ENCODE data around the gene KLF11.

Gene KLF11

GRCh38 chr2:10043256-10043905, at the start of gene KLF11:
TSS of gene KLF11 (plus strand) at chr2:10043550. CDS start at chr2:10043717, 167 bp downstream.
- in situ Hi-C loops (cut with MboI; ENCODE audit: low sequenced_read_pairs): loop anchor here (25.0 kb wide), 1 partner anchor 231 kb away; no protein-coding TSS in a partner anchor

- in situ Hi-C loops (cut with MboI; ENCODE audit: low sequenced_read_pairs): no loop called here
These were observed 48.9 kb upstream of the KLF11 start for GRCh38 chr2:9994462-9994861.

DNA sequence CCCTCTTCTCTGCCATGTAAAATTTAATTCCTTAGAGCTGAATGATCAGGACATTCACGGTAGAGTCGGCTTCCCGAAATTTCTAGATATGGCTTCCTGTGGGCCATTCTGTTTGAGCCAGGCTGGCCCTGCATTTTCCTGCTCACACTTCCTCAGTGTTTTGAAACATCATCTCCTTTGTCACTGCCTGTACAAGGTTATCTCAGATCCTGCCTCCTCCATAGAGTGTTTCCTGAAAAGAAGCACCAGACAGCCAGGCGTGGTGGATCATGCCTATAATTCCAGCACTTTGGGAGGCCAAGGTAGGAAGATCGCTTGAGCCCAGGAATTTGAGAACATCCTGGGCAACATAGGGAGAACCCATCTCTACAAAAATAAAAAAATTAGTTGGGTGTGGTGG, 48.3 kb upstream of the KLF11 start:
- in situ Hi-C loops (cut with MboI; ENCODE audit: low sequenced_read_pairs): no loop called here

DNA sequence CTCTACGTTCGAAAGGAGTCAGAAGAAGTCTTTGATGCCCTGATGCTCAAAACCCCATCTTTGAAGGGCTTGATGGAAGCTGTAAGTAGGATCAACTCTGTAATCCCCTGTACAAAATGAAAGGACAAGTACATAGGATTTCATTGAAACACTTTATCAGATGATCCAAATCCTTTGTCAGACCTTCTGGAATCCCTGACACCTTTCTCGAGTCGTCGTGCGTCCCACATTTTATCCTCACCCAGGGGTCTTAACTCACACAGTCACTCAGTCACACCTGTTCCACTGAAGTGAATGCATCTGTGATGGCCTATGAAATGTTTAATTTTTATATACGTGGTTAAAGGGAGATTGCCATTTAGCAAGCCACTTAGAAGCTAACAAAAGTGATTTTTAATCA, 47.0 kb upstream of the KLF11 start:
- in situ Hi-C loops (cut with MboI; ENCODE audit: low sequenced_read_pairs): no loop called here

DNA sequence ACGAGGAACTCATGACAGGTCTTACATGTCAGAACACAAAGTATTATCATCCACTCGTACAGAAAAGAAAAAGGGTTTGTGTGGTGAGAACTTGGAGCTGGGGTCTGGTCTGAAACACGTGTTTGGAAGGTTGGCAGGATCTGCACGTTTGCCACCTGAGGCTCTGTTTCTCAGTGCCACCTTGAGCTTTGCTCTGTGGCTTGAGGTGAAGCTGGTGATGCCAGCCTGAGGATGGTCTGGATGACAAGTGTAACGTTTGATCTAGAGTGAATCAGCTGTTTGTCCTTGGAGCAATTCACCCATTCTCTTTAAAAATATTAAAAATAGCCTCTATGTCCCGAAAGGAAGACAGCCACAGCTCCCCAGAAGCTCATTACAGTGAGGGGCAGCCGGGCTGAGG, 45.4 kb upstream of the KLF11 start:
- in situ Hi-C loops (cut with MboI; ENCODE audit: low sequenced_read_pairs): no loop called here

DNA sequence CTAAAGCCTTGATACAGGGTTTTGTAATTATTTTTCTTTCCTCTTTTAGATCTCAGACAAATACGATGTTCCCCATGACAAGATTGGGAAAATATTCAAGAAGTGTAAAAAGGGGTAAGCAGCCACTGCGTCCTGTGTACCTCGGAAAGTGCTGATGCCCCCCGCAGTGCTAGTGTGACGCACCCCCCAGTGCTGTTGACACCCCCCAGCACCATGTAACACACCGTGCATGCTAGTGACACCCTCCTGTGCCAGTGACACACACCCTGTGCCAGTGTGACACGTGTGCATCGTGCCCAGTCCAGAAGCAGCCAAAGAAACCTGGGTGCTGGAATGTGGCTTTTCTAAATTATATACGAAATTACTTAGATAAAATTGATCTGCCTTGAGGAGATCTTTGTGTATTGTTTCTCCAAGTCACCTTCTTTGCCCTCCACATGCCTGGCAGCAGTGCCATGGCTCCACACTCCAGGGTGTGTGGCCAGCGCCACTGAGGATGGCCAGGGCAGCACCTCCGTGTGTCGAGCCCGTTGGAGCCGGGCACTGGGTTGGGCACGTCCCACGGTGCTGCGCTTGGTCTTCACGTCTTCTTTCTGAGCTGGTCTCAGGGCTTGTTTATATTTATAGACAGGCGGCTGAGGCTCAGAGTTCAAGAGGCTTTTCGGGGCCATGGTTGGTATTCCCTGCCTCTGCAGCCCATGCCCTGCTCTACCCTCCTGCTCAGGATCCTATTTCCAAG, 44.3 kb upstream of the KLF11 start:
- in situ Hi-C loops (cut with MboI; ENCODE audit: low sequenced_read_pairs): no loop called here

DNA sequence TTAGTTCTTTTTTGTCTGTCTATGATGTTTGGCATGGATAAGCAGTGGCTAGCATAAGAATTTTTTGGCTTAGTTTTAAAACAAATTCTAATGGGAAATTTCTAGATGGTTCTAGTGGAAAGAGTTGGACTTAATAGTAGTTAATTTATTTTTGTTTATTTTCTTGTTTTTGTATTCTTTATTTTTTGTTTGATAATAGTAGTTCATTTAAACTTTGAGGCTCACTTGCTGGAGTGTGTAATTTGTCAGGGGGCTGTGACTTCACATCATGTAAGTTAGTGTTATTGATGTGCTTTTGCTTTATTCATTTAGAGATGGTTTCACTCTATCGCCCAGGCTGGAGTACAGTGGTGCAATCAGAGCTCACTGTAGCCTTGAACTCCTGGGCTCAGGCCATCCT, 43.7 kb upstream of the KLF11 start:
- in situ Hi-C loops (cut with MboI; ENCODE audit: low sequenced_read_pairs): no loop called here

DNA sequence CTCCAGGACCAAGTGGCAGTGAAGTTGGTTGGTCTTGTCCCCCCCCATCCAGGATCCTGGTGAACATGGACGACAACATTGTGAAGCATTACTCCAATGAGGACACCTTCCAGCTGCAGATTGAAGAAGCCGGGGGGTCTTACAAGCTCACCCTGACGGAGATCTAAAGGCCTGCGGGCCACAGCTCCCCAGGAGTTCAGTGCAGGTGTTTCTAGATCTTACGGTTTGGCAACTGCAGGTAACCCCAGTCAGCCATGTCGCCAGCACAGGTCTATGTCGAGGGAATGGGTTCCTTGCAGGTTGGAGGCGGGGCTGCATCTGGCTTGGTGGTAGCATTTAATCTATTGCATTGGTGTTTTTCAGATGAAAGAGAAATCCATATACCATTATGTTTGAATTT, 42.8 kb upstream of the KLF11 start:
- in situ Hi-C loops (cut with MboI; ENCODE audit: low sequenced_read_pairs): no loop called here

DNA sequence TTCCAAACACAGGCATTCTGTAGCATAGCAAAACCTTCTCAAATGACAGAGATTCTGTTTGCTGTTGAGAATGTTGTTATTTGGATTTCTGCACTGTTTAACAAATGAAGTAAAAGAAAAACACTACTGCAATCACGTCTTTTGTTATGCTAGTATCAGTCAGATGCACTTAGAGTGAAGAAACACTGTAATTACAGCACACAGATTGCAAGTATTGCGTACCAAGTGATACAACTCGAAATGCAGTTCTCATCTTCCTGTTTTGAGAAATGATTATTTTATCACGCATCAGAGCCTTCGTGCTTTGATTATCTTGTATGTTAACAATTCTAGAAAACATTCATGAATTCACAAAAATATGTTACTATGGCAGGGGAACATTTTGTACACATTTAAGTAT, 41.8 kb upstream of the KLF11 start:
- in situ Hi-C loops (cut with MboI; ENCODE audit: low sequenced_read_pairs): no loop called here

DNA sequence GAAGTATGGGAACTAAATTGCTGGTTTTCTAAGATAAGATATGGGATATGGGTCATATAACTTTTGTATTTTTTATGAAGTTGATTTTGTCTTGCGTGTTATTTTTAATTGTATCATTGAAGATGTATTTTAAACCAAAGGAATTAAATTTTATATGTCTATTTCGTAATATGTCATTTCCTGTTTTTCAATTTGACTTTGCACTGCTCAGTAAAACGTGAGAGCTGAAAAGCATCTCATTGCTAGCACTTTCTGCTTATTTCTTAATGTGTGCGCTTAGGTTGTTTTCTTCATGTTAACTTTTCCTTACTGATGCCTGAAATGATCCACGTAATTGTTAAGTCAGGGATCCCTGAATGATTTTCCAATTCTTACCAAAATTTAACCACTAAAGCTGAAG, 41.2 kb upstream of the KLF11 start:
- in situ Hi-C loops (cut with MboI; ENCODE audit: low sequenced_read_pairs): no loop called here

DNA sequence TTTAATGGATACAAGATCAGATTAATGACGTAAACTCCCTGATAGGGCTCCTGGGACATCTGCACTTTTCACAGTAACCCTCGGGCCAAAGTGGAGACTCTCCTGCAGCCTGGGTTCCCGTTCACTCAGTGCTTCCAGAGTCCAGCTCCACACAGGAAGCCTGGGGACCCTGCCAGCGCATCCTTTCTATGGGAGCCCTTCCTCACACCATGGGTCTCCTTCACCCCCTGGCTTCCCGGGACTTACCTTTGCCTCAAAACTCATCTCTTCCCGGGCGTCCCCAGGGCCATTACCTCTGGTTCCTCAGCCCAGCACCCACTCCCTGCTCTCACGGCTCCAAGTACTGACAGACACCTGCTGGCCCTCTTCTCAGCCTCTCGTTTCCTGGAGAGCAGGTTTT, 40.7 kb upstream of the KLF11 start:
- in situ Hi-C loops (cut with MboI; ENCODE audit: low sequenced_read_pairs): no loop called here

- in situ Hi-C loops (cut with MboI; ENCODE audit: low sequenced_read_pairs): no loop called here
These were observed 39.9 kb upstream of the KLF11 start for GRCh38 chr2:10003206-10004125.

DNA sequence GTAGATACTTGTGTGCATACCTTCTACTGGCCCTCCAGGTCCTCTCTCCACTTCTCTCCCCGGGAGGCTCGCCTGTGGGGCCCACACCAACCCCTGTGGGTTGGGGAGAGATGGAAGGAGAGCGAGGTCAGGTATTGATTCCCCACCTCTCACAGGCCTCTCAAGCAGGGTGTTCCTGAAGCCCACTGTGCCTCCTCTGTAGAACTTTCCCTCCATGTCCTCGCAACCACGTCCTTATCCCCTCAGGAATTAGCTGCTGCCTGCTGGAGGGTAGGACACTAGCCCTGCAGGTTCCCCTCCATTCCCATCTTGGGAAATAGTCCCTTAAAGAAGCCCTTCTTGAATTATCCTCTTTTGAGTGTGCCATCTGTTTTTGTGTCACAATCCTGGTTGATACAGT, 38.9 kb upstream of the KLF11 start:
- in situ Hi-C loops (cut with MboI; ENCODE audit: low sequenced_read_pairs): no loop called here

DNA sequence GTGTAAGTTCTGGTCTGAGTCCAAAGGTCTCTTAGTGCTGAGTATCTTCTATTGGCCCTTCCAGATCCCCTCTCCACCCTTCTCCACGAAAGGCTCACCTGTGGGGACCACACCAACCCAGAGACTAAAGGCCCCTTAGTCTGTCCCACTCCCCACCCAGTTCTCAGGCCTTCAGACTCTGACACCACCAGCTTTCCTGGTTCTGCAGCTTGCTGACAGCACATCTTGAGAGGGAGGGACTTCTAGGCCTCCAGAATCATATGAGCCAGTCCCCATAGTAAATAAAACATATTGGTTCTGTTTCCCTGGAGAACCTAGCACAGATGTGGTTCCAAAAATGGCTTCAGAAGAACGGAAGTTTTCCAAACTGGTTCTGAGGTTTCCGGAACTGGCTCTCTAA, 38.5 kb upstream of the KLF11 start:
- in situ Hi-C loops (cut with MboI; ENCODE audit: low sequenced_read_pairs): no loop called here

- in situ Hi-C loops (cut with MboI; ENCODE audit: low sequenced_read_pairs): no loop called here
These were observed 37.7 kb upstream of the KLF11 start for GRCh38 chr2:10005461-10006235.

DNA sequence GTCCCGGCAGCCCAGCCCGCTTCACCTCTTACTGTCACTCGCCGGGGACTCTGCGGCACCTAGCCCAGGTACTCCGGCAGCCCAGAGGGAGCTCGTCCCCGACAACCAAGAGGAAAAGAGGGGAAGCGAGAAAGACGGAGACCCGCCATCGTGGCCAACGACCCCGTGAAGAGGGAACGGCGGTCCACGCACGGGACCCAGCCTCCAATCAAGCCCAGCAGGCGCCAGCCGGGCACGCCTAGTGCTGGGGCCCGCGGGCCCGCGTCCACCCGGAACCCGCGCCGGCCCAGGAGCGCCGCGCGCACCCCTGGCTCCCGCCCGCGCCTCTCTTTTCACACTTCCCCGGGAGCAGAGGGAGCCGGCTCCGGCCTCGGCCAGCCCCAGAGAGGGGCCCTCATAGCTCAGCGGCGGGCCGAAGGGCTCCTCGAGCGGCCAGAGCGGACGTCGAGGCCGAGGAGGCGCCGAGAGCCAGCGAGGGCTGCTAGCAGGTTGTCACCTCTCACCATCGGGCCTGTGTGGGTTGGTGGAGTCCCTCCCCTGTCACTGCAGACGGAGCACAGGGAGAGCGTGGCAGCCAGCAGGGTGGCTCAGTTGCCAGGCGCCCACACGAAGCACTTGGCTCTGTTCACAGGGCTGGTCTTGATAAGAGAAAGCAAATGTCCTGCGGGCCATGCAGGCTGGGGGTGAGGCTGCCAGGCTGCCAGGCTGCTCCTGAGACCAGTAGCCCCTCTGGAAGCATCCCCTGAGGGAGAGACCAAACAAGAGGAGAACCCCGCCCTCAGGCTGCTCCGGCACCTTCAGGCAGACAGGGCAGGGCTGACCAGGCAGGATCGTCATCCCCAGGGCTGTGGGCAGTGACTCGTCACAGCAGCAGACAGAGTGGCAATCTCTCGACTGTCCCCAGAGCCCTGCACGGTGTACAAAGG, 36.9 kb upstream of the KLF11 start:
- in situ Hi-C loops (cut with MboI; ENCODE audit: low sequenced_read_pairs): no loop called here

DNA sequence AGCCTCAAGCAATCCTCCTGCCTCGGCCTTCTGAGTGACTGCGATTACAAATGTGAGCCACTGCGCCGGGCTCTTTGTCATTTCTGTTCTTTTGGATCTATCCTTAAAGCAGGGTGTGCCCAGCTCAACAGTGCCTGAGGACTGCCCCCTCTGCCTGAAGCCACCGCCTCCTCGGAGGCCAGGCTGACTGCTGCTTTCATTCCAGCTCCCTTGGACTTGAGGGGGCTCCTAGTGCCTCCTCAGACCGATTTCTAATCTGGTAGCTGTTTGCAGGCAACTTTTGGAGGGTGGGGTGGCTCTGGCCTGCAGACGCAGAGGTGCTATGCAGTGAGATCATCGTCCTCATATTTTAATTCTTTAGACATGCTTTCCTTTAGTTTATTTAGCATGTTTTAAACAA, 35.9 kb upstream of the KLF11 start:
- in situ Hi-C loops (cut with MboI; ENCODE audit: low sequenced_read_pairs): no loop called here

- in situ Hi-C loops (cut with MboI; ENCODE audit: low sequenced_read_pairs): no loop called here
These were observed 35.2 kb upstream of the KLF11 start for GRCh38 chr2:10007921-10008808.

DNA sequence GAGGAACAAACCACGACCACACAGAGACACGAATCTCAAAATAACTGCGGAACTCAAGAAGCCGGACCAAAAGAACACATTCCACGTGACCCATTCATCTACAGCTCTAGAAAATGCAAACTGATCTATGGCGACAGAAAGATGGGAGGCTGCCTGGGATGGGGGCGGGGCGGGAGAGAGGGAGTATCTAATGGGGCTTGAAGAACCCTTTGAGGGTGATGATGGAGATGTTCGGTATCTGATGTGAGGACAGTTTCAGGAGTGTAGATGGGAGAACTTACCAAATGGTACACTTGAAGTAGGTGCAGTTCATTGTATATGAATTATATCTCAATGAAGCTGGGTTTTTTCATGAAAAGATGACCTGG, 34.6 kb upstream of the KLF11 start:
- in situ Hi-C loops (cut with MboI; ENCODE audit: low sequenced_read_pairs): no loop called here

All from HL-60/S4 treated with phorbol 12-myristate 13-acetate at 8.2 ng/mL for 4 days and 3 days (cell line).